ENCODE results near the gene GPR132. TPM values are rescaled to one million over a fixed set of nuclear protein-coding genes. Genes with fewer than 3 reads are reported as not detected.

GPR132 gene
- total RNA-seq, 1 donor from 2014 or later, result 48.5 TPM

GRCh38 chr14:105078294-105078693 lies 13.1 kb upstream of the GPR132 start:
- H3K27ac Mint-ChIP-seq, result no peak overlapping the region
- no peak overlapping the region for H3K4me3 Mint-ChIP-seq
- ATAC-seq (ENCODE audit: low read depth) (no peak), DNase-seq (no peak)
- no peaks in the 10 kb centered on the region for H3K9me3 Mint-ChIP-seq
- TF ChIP-seq CTCF (IDR thresholded peaks at IDR 0.05), result no peak
- intact Hi-C loops (cut with micrococcal nuclease), result no loop called here
- ChIA-PET CTCF (interaction anchor here (1.4 kb wide), 1 partner anchor 8 kb away, joined by 4 read pairs; no protein-coding TSS in a partner anchor), POLR2A (interaction anchor here (1.0 kb wide), 1 partner anchor 9 kb away, joined by 3 read pairs; no protein-coding TSS in a partner anchor)
- H3K27me3 Mint-ChIP-seq, result no peaks in the 10 kb centered on the region
- H3K4me1 Mint-ChIP-seq, result peaks cover 36% of the 10 kb centered on the region
- no peaks in the 10 kb centered on the region for H3K36me3 Mint-ChIP-seq (ENCODE audit: low read depth)

- no peak for TF ChIP-seq CTCF (IDR thresholded peaks at IDR 0.05)
- ChIA-PET POLR2A (interaction anchor here (1.0 kb wide), 1 partner anchor 9 kb away, joined by 3 read pairs; no protein-coding TSS in a partner anchor), CTCF (interaction anchor here (1.4 kb wide), 1 partner anchor 9 kb away, joined by 4 read pairs; no protein-coding TSS in a partner anchor)
- no peak overlapping the region for H3K4me3 Mint-ChIP-seq
- no peaks in the 10 kb centered on the region for H3K9me3 Mint-ChIP-seq
- no peak for DNase-seq
- no peaks in the 10 kb centered on the region for H3K36me3 Mint-ChIP-seq (ENCODE audit: low read depth)
- peaks cover 36% of the 10 kb centered on the region for H3K4me1 Mint-ChIP-seq
- no peak for ATAC-seq (ENCODE audit: low read depth)
- intact Hi-C loops (cut with micrococcal nuclease), result no loop called here
- no peak overlapping the region for H3K27ac Mint-ChIP-seq
- no peaks in the 10 kb centered on the region for H3K27me3 Mint-ChIP-seq
Measured at GRCh38 chr14:105077649-105077995, 12.4 kb upstream of the GPR132 start.

GRCh38 chr14:105076805-105077648 lies 11.8 kb upstream of the GPR132 start:
- H3K27ac Mint-ChIP-seq, result peak overlapping the region; percentile 3
- no peaks in the 10 kb centered on the region for H3K27me3 Mint-ChIP-seq
- ATAC-seq (ENCODE audit: low read depth) (no peak), DNase-seq (no peak)
- ChIA-PET CTCF (interaction anchor here (1.4 kb wide), 1 partner anchor 9 kb away, joined by 4 read pairs; no protein-coding TSS in a partner anchor), POLR2A (interaction anchor here (3.5 kb wide), 1 partner anchor 12 kb away, joined by 38 read pairs; the partner anchor contains the start of gene GPR132)
- H3K36me3 Mint-ChIP-seq (ENCODE audit: low read depth), result no peaks in the 10 kb centered on the region
- peaks cover 42% of the 10 kb centered on the region for H3K4me1 Mint-ChIP-seq
- H3K4me3 Mint-ChIP-seq, result no peak overlapping the region
- no peaks in the 10 kb centered on the region for H3K9me3 Mint-ChIP-seq
- no peak for TF ChIP-seq CTCF (IDR thresholded peaks at IDR 0.05)
- intact Hi-C loops (cut with micrococcal nuclease), result no loop called here

GRCh38 chr14:105076296-105076804 lies 11.1 kb upstream of the GPR132 start:
- DNase-seq (peak; percentile 14), ATAC-seq (ENCODE audit: low read depth) (no peak)
- no peak overlapping the region for H3K27ac Mint-ChIP-seq
- TF ChIP-seq CTCF (IDR thresholded peaks at IDR 0.05), result no peak
- intact Hi-C loops (cut with micrococcal nuclease), result no loop called here
- ChIA-PET POLR2A (interaction anchor here (2.4 to 3.5 kb wide), 2 partner anchors 11 to 15 kb away, joined by 14 to 38 read pairs; partner anchors contain the start of gene GPR132), CTCF (interaction anchor here (1.4 to 2.6 kb wide), 4 partner anchors 10 to 31 kb away, joined by 4 to 12 read pairs (median 10); no protein-coding TSS in a partner anchor)
- H3K36me3 Mint-ChIP-seq (ENCODE audit: low read depth), result no peaks in the 10 kb centered on the region
- peaks cover 43% of the 10 kb centered on the region for H3K4me1 Mint-ChIP-seq
- H3K4me3 Mint-ChIP-seq, result no peak overlapping the region
- no peaks in the 10 kb centered on the region for H3K9me3 Mint-ChIP-seq
- H3K27me3 Mint-ChIP-seq, result no peaks in the 10 kb centered on the region

All from activated B cell treated with CpG ODN at 0.5 μM for 24 hours (primary cell).